Measurements from ENCODE around the gene NXPE4.

DNA sequence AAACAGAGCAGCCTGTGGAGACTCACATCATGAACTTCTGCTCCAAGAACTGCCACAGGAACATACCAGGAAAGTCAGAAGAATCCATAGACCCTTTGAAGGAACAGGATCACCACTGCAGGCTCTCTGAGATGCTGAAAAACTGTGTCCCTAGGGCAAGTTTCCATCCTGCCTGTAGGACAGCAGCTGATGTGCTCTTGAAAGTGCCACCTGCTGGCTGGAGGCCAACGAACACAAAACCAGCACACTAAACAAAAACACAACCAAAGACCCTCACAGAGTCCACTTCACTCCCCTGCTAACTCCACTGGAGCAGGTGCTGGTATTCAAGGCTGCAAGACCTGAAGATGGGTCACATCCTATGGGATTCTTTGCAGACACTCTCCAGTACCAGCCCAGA lies 23.9 kb downstream of the NXPE4 start:
- TF ChIP-seq, protein P1, sequence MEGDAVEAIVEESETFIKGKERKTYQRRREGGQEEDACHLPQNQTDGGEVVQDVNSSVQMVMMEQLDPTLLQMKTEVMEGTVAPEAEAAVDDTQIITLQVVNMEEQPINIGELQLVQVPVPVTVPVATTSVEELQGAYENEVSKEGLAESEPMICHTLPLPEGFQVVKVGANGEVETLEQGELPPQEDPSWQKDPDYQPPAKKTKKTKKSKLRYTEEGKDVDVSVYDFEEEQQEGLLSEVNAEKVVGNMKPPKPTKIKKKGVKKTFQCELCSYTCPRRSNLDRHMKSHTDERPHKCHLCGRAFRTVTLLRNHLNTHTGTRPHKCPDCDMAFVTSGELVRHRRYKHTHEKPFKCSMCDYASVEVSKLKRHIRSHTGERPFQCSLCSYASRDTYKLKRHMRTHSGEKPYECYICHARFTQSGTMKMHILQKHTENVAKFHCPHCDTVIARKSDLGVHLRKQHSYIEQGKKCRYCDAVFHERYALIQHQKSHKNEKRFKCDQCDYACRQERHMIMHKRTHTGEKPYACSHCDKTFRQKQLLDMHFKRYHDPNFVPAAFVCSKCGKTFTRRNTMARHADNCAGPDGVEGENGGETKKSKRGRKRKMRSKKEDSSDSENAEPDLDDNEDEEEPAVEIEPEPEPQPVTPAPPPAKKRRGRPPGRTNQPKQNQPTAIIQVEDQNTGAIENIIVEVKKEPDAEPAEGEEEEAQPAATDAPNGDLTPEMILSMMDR (IDR thresholded peaks at IDR 0.05): no peak
- TF ChIP-seq POLR2A (IDR thresholded peaks at IDR 0.05; ENCODE audit: low read depth): no peak
- TF ChIP-seq EP300 (IDR thresholded peaks at IDR 0.05): no peak
